GM10266 (cell line): Measurements from ENCODE around the gene STARD13.

Experiments used
- DNase-seq: peaks from one replicate; pipeline ENCODE4 v3.0.0; 2012; ENCODE audit errors: extremely low spot score
- CTCF ChIP-seq: IDR thresholded peaks from 2 replicates; pipeline ENCODE4 v1.5.1; 2012; ENCODE audit warnings: mild to moderate bottlenecking, low read depth; ENCODE audit not compliant: control insufficient read depth, insufficient read depth; ENCODE audit errors: missing control alignments

Gene STARD13

GRCh38 chr13:33235078-33235477 is 50.5 kb downstream of the STARD13 start:
- no peak for TF ChIP-seq CTCF
- DNase-seq: no peak

DNA sequence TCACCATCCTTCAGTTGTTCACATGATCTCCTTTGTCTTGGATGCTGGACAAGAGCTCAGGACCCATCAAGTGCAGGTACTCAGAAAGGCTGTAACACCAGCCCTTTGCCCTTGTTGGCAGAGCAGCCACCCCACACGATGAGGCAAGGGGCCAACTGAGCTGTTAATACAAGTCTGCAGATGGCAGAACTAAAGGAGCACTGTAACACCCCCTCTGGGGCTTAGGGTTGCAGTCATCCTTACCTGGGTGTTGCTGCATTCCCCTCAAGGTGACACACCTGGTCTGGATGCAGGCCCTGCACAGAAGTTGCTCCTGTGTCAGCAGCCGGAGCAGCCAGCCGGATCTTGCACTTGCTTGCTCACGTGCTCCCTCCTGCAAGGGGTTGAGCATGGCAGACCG is 52.0 kb downstream of the STARD13 start:
- no peak for DNase-seq
- no peak for TF ChIP-seq CTCF

DNA sequence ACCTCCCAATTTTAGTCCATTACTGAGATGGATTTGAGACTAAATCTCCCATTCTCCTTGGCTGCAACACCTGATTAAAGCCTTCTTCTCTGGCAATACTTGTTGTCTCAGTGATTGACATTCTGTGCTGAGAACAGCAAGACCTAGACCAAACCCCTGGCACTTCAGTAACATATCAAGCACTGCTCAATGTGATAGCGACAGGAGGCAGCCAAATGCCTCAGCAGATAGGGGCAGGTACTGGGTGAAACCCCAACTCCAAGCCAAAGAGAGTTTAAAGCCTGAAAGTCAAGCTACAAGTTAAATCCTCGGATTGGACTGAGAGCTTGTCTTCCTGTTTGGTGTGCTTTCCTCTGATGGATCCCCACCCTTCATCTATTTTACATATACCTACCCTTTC is 52.7 kb downstream of the STARD13 start:
- DNase-seq: no peak
- TF ChIP-seq CTCF: no peak

GRCh38 chr13:33231339-33231738 is 54.2 kb downstream of the STARD13 start:
- no peak for DNase-seq

DNA sequence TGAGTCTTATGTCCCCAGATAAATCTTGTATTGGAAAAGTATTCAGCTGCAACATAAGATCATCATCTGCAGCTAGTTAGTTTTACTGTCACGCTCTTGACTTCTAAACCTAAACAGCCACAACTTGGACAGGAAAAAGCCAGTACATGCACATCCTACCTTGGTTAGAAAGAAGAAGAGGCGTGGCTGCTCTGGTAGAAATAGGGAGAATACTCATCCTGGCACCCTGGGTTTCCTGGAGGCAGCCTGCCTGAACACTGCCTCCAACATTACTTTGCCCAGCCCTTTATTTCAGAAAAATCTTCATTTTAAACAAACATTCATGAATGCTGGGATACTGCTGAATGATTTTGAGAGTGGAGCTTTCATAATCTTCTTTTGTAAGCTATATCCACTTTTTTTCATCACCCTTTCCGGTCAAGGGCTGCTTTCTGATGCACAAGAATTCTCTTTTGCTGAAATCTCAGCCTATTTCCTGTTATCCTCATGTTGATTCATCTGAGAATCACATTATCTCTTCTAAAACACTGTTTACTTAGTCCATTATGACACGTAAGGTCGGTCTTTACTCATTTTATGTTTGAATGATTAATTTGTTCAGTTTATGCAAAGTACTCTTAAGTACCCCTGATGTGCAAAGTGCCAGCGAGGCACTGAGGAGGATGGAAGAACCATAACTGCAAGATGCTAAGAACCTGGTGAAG is 55.2 kb downstream of the STARD13 start:
- no peak for DNase-seq

More at GRCh38 chr13:33231339-33231738, 54.2 kb downstream of the STARD13 start:
- TF ChIP-seq CTCF: no peak

DNA sequence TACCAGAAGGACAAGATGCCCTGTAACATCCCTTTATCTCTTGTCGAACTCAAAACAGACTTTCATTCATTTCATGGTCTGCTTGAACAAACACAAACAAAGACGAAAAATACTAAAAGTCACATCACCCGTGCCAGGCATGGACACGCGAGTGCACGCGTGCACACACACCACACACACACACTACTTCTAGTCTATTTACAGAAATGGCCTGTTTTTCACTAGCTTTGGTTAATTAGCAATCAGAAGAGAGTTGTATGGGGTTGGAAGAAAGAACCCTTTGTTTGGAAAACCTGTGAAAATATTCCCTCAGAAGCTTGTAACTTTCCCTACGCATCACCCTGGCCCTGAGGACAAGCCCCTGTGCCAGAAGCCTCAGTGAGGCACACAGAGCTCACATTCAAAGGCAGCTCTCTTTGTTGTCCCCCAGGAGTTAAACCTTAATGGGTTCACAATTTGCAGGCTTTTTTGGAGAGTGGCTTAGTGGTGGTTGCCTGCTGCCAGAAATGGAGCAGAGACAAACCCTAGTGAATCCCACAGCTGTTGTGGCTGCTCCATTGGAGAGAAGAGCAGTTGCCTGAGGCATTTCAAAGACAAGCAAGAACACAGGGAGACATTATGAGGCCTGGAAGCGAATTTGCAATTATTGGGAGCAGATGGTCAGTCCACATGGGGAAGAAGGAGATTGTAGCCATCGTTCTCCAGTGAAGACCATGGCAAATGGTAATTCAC is 55.9 kb downstream of the STARD13 start:
- no peak for DNase-seq
- no peak for TF ChIP-seq CTCF

More for the DNA sequence above, 55.2 kb downstream of the STARD13 start:
- TF ChIP-seq CTCF: no peak
